ENCODE results near the gene LRRFIP1.

The LRRFIP1 gene

GRCh38 chr2:237640493-237640998 lies 13.2 kb downstream of the LRRFIP1 start:
- DNase-seq (ENCODE audit: low read depth), result no peak

- DNase-seq (ENCODE audit: low read depth), result no peak
Observed at GRCh38 chr2:237642038-237642734, 14.8 kb downstream of the LRRFIP1 start.

GRCh38 chr2:237643066-237643465 lies 15.7 kb downstream of the LRRFIP1 start:
- no peak for DNase-seq (ENCODE audit: low read depth)

GRCh38 chr2:237643582-237644380 lies 16.4 kb downstream of the LRRFIP1 start:
- DNase-seq (ENCODE audit: low read depth), result no peak

- DNase-seq (ENCODE audit: low read depth), result no peak
Observed at GRCh38 chr2:237644381-237644703, 17.0 kb downstream of the LRRFIP1 start.

- DNase-seq (ENCODE audit: low read depth), result no peak
Observed at GRCh38 chr2:237645261-237645660, 17.9 kb downstream of the LRRFIP1 start.

GRCh38 chr2:237647176-237648015 lies 20.0 kb downstream of the LRRFIP1 start:
- no peak for DNase-seq (ENCODE audit: low read depth)

GRCh38 chr2:237648016-237648381 lies 20.6 kb downstream of the LRRFIP1 start:
- DNase-seq (ENCODE audit: low read depth), result no peak

GRCh38 chr2:237649541-237650454 lies 22.4 kb downstream of the LRRFIP1 start:
- DNase-seq (ENCODE audit: low read depth), result no peak

- DNase-seq (ENCODE audit: low read depth), result no peak
Observed at GRCh38 chr2:237650455-237650850, 23.1 kb downstream of the LRRFIP1 start.

GRCh38 chr2:237651761-237652160 lies 24.4 kb downstream of the LRRFIP1 start:
- DNase-seq (ENCODE audit: low read depth), result no peak

GRCh38 chr2:237652181-237652580 lies 24.8 kb downstream of the LRRFIP1 start:
- no peak for DNase-seq (ENCODE audit: low read depth)

- no peak for DNase-seq (ENCODE audit: low read depth)
Observed at GRCh38 chr2:237652854-237653253, 25.5 kb downstream of the LRRFIP1 start.

- no peak for DNase-seq (ENCODE audit: low read depth)
Observed at GRCh38 chr2:237653776-237654558, 26.6 kb downstream of the LRRFIP1 start.

GRCh38 chr2:237657063-237657462 lies 29.7 kb downstream of the LRRFIP1 start:
- DNase-seq (ENCODE audit: low read depth), result no peak

- no peak for DNase-seq (ENCODE audit: low read depth)
Observed at GRCh38 chr2:237660381-237660900, 33.1 kb downstream of the LRRFIP1 start.

GRCh38 chr2:237661270-237661669 lies 33.9 kb downstream of the LRRFIP1 start:
- DNase-seq (ENCODE audit: low read depth), result no peak

- DNase-seq (ENCODE audit: low read depth), result no peak
Observed at GRCh38 chr2:237661799-237662328, 34.5 kb downstream of the LRRFIP1 start.

GRCh38 chr2:237662671-237663093 lies 35.3 kb downstream of the LRRFIP1 start:
- DNase-seq (ENCODE audit: low read depth), result peak; percentile 89

GRCh38 chr2:237663517-237664110 lies 36.2 kb downstream of the LRRFIP1 start:
- DNase-seq (ENCODE audit: low read depth), result no peak
